Activated CD4-positive, alpha-beta T cell treated with anti-CD3 and anti-CD28 coated beads, Interleukin-2, amount 50 U/mL, for 48 hours (primary cell): Measurements from ENCODE around the gene MMP21.

ENCODE experiments used
- DNase-seq, 2 experiments: peaks; one replicate each; pipeline ENCODE4 v3.0.0-alpha.2; 2020

The MMP21 gene

GRCh38 chr10:125788156-125789034 lies 12.8 kb upstream of the MMP21 start:
- no peak for DNase-seq

GRCh38 chr10:125785791-125786190 lies 10.2 kb upstream of the MMP21 start:
- no peak for DNase-seq

GRCh38 chr10:125783957-125784356 lies 8.3 kb upstream of the MMP21 start:
- DNase-seq: no peak

- no peak for DNase-seq
Measured at GRCh38 chr10:125783408-125783807, 7.8 kb upstream of the MMP21 start.

GRCh38 chr10:125782616-125783015 lies 7.0 kb upstream of the MMP21 start:
- DNase-seq: no peak

GRCh38 chr10:125782054-125782453 lies 6.4 kb upstream of the MMP21 start:
- DNase-seq: no peak

GRCh38 chr10:125781374-125781773 lies 5.8 kb upstream of the MMP21 start:
- DNase-seq: no peak

- DNase-seq: no peak
Measured at GRCh38 chr10:125779403-125780327, 4.0 kb upstream of the MMP21 start.

- DNase-seq: no peak
Measured at GRCh38 chr10:125778556-125778955, 2.9 kb upstream of the MMP21 start.

- no peak for DNase-seq
Measured at GRCh38 chr10:125777806-125778205, 2.2 kb upstream of the MMP21 start.

GRCh38 chr10:125774581-125775191 lies 935 bp downstream of the MMP21 start:
- DNase-seq: no peak

- no peak for DNase-seq
Measured at GRCh38 chr10:125773687-125774543, 1.7 kb downstream of the MMP21 start.

- no peak for DNase-seq
Measured at GRCh38 chr10:125772864-125773180, 2.8 kb downstream of the MMP21 start.

- no peak for DNase-seq
Measured at GRCh38 chr10:125772112-125772863, 3.3 kb downstream of the MMP21 start.

GRCh38 chr10:125770844-125771243 lies 4.8 kb downstream of the MMP21 start:
- DNase-seq: no peak

GRCh38 chr10:125769175-125769574 lies 6.4 kb downstream of the MMP21 start:
- DNase-seq: no peak

GRCh38 chr10:125768219-125768855 lies 7.3 kb downstream of the MMP21 start:
- no peak for DNase-seq

GRCh38 chr10:125766511-125766910 lies 9.1 kb downstream of the MMP21 start:
- DNase-seq: no peak

- no peak for DNase-seq
Measured at GRCh38 chr10:125765835-125766234, 9.8 kb downstream of the MMP21 start.

GRCh38 chr10:125762692-125763648 lies 12.7 kb downstream of the MMP21 start:
- no peak for DNase-seq
